Stimulated activated CD4-positive, alpha-beta T cell treated with anti-CD3 and anti-CD28 coated beads, Interleukin-12 subunit alpha, Interleukin-12 subunit beta, amount 100 ng/mL, for 48 hours (primary cell): Measurements from ENCODE around the gene STXBP5L.
"Not testable (repeated sequence)": the region's sequence is repeated elsewhere in the genome, so short reads cannot be mapped to it uniquely, and the experiment has no call there.

ENCODE experiments used
- DNase-seq, 3 donors: peaks; one replicate each; pipeline ENCODE4 v3.0.0-alpha.2; 2020; ENCODE audit warnings: low read depth in 2 of 3, low spot score in 1 of 3

STXBP5L gene

GRCh38 chr3:121430664-121431215 is 522.7 kb downstream of the STXBP5L start:
- no peak for DNase-seq

- peak in 1 of 3 donors; percentile 41 for DNase-seq
These were observed 523.9 kb downstream of the STXBP5L start for GRCh38 chr3:121431726-121432517.

- DNase-seq, result no peak
These were observed 528.1 kb downstream of the STXBP5L start for GRCh38 chr3:121436074-121436473.

GRCh38 chr3:121436641-121437040 is 528.6 kb downstream of the STXBP5L start:
- no peak for DNase-seq

GRCh38 chr3:121443456-121443855 is 535.5 kb downstream of the STXBP5L start:
- no peak for DNase-seq

GRCh38 chr3:121451752-121452151 is 543.7 kb downstream of the STXBP5L start:
- DNase-seq, result not testable (repeated sequence)

GRCh38 chr3:121462565-121462964 is 554.6 kb downstream of the STXBP5L start:
- no peak for DNase-seq

GRCh38 chr3:121463745-121464144 is 555.7 kb downstream of the STXBP5L start:
- no peak for DNase-seq

GRCh38 chr3:121467085-121467484 is 559.1 kb downstream of the STXBP5L start:
- DNase-seq, result no peak

GRCh38 chr3:121473001-121473400 is 565.0 kb downstream of the STXBP5L start:
- DNase-seq, result no peak
